K562 treated with DMSO at 1 percent for 48 hours (cell line): ENCODE data around the gene PSMA7. TPM values are rescaled to one million over a fixed set of nuclear protein-coding genes. Genes with fewer than 3 reads are reported as not detected.

Experiments used
- total RNA-seq: library from RNA; unstranded; fragments of 300-600 nt; gene quantifications from 2 replicates; pipeline ENCODE4 v1.2.3, GENCODE V29; 2022; ENCODE audit warnings: low replicate concordance; ENCODE audit errors: extremely low read depth

Gene PSMA7
- 514 TPM in 1 of 2 replicates, not detected in the other for total RNA-seq

GRCh38 chr20:62143081-62143956 lies at the start of gene PSMA7, which contains the start of gene SS18L1:
TSS of gene PSMA7 (minus strand) at chr20:62143394. CDS start at chr20:62143303, 91 bp downstream.
TSS of gene SS18L1 (plus strand) at chr20:62143769. CDS start at chr20:62143821, 52 bp downstream.

GRCh38 chr20:62182469-62183425 lies 39.6 kb upstream of the PSMA7 start, which contains the start of gene MTG2:
TSS of gene MTG2 (plus strand) at chr20:62183028. CDS start at chr20:62193421, 10,393 bp downstream.

GRCh38 chr20:62121776-62122653 lies 21.2 kb downstream of the PSMA7 start, which contains the start of gene LSM14B:
TSS of gene LSM14B (plus strand) at chr20:62122475. CDS start at chr20:62122667, 192 bp downstream.

Other genes starting within 250 kb of the PSMA7 start
- not detected in 2 replicates for gene TAF4, start 77.5 kb downstream of the PSMA7 start, total RNA-seq
- gene LSM14B, start 20.9 kb downstream of the PSMA7 start, total RNA-seq: not detected in 2 replicates
- gene SS18L1, start 375 bp upstream of the PSMA7 start, total RNA-seq: not detected in 2 replicates
- gene MTG2, start 39.6 kb upstream of the PSMA7 start, total RNA-seq: not detected in 2 replicates
- not detected in 2 replicates for gene HRH3, start 76.9 kb upstream of the PSMA7 start, total RNA-seq
- gene OSBPL2, start 95.1 kb upstream of the PSMA7 start, total RNA-seq: not detected in 2 replicates
- gene ADRM1, start 159.6 kb upstream of the PSMA7 start, total RNA-seq: 328 TPM in 1 of 2 replicates, not detected in the other
- gene LAMA5, start 223.9 kb upstream of the PSMA7 start, total RNA-seq: 55.7 TPM in 1 of 2 replicates, not detected in the other
- gene RPS21, start 243.7 kb upstream of the PSMA7 start, total RNA-seq: 8,738 TPM in 1 of 2 replicates, not detected in the other